T-helper 2 cell treated with Interferon-gamma antibody and Interleukin-4, amounts not matched to agents 100 ng/mL and 5 ng/mL, for 36 hours (primary cell): ENCODE results near the gene GPT2. TPM values are rescaled to one million over a fixed set of nuclear protein-coding genes. Genes with fewer than 3 reads are reported as not detected.

ENCODE experiments used
- intact Hi-C: fragments of 100-400 bp; cut with micrococcal nuclease; formaldehyde crosslinking; loops from one replicate; pipeline ENCODE4 v1.15.1; 2023
- total RNA-seq: library from RNA; stranded (reverse); gene quantifications from 2 replicates; pipeline ENCODE4 v1.2.3, GENCODE V29; 2022

Gene GPT2
- total RNA-seq = 4.5 and 8.0 TPM in 2 replicates

DNA sequence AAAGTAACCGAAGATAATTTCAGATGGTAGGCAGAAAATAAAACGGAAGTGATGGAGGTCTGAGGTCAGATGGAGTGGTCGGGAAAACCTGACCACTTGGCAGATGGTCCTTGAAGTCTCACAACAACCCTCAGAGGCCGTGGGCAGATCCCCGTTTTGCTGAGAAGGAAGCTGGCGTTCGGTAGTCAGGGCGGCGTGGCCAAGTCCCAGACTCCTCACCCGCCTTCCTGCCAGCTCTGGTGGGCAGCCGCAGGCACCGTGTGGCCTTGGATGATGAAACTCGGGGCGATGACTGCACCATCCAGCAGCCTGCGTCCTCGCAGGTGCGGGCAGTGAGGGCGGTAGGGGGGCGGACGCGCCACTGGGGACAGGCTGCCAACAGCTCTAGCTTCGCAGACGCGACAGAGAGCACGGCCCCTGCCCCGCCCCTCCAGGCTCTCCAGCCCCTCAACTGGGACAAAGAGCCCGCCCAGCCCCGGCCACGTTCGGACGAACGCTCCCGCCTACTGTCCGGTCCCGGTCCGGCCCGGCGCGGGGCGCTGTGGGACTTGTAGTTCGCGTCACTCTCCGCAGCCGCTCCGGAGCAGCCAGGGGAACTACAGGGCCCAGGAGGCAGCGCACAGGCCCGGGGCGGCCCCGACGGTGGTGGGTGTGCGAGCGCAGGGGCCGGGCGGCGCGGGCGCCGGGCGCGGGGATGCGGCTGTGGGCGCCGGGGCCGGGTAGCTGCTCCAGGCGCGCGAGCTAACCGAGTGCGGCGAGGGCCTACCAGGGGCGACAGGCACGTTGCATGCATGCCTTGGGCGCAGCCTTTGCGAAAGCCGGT is at the start of gene GPT2:
Gene GPT2 (plus strand): TSS at position 673 of the 823 bp plus-strand sequence. CDS start 354 bp downstream, outside the sequence.
- intact Hi-C loops = loop anchor here (1.0 to 2.0 kb wide), 4 partner anchors 25 to 195 kb away; partner anchors contain the start of genes C16orf87, DNAJA2, ORC6 and VPS35

DNA sequence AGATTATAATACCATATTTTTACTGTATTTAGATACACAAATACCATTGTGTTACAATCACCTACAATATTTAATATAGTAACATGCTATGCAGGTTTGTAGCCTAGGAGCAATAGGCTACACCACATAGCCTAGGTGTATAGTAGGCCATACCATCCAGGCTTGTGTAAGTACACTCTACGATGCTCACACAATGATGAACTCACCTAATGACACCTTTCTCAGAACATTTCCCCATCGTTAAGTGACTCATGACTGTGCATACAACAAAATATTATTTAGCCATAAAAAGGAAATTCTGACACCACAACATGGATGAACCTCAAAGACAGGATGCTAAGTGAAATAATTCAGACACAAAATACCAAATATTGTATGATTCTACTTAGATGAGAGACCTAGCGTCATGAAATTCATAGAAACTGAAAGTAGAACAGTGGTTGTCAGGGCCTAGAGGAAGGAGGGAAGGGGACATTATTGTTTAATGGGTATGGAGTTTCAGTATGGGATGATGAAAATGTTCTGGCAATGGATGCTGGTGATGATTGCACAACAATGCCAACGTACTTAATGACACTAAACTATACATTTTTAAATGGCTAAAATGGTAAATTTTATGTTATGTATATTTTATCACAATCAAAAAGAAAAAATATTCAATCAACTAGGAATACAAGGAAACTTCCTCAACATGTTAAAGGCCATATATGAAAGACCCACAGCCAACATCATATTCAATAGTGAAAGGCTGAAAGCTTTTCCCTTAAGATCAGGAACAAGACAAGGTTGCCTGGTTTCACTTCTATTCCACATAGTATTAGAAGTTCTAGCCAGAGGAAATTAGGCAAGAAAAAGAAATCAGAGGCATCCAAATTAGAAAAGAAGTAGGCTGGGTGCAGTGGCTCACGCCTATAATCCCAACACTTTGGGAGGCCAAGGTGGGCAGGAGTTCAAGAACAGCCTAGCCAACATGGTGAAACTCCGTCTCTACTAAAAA is 47.3 kb upstream of the GPT2 start:
- intact Hi-C loops = loop anchor here (10.0 kb wide), 1 partner anchor 1548 kb away; the partner anchor contains the start of gene SIAH1

DNA sequence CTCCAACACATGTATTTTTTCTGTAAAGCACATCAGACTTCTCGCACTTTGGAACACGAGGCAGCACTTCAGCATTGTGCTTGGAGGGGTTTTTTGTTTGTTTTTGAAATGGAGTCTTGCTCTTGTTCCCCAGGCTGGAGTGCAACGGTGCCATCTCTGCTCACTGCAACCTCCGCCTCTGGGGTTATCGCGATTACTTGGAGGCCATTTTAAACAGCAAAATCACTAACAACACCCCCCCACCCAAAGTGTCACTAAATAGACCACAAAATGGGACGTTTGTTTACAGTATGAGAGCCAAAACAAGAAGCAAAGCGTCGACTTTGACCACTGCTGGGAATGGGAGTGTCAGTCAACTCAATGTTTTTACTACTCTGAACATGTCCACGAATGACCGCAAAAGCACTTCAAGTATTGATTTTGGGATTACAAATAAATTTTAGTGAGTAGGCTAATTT is 44.1 kb upstream of the GPT2 start:
- intact Hi-C loops = loop anchor here (10.0 kb wide), 1 partner anchor 1545 kb away; the partner anchor contains the start of gene SIAH1

GRCh38 chr16:46842192-46842895 is 41.8 kb upstream of the GPT2 start:
- intact Hi-C loops = no loop called here

- intact Hi-C loops = no loop called here
Measured at GRCh38 chr16:46843898-46844642, 40.1 kb upstream of the GPT2 start.

DNA sequence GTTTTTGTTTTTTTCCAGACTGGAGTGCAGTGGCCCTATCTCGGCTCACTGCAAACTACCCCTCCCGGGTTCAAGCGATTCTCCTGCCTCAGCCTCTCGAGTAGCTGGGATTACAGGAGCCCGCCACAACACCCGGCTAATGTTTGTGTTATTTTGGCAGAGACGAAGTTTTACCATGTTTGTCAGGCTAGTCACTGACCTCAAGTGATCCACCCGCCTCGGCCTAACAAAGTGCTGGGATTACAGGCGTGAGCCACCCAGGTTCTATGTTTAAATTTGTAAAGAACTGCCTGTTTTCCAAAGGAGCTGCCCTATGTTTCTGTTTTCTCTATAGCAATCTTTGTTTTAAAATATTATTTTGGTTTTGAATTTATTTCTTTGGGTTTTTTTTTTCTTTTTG is 39.4 kb upstream of the GPT2 start:
- intact Hi-C loops = no loop called here

- intact Hi-C loops = no loop called here
Measured at GRCh38 chr16:46845952-46846351, 38.2 kb upstream of the GPT2 start.

GRCh38 chr16:46848768-46849764 is 35.1 kb upstream of the GPT2 start:
- intact Hi-C loops = no loop called here

DNA sequence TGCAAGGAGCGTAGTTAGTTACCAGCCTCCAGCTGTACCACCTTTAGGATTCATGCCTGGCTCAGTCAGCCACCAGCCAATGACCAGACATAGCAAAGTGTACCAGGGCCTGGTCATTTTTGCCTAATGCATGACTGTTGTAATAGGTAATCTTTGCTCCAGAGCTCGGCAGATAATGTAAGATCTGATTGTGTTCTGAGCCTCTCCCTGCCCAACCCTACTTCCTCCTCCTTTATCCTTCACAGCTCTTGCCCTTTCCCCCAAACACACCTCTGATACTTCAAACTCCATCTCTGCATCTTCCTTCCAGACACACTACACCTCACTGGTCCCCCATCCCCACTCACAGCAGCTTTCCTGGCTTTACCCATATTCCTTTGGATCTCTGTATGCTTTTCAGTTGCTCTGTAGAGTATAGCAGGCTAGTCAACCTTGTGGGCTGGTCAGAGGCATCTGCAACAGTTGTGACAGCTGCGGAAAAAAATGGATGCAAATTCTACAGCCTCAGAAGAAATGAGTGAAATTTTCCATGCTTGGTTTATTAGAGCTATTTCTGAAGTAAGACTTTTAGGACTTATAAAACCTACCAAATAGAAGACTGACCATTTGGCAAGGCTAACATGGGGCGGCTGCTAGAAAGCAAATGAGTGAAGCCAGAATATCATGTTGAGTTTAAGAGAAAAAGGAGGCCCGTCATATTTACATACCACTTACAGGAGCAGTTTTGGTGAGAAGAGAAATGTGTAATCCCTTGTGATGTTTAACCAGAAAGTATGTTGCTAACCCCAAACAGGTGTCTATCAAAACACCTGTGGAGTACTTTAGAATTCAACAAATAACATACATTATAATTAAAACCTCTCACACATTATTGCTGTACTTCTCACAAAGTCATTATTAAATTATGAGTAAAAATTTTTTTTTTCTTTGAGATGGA is 33.3 kb upstream of the GPT2 start:
- intact Hi-C loops = no loop called here

GRCh38 chr16:46852130-46852529 is 32.0 kb upstream of the GPT2 start:
- intact Hi-C loops = no loop called here

GRCh38 chr16:46853713-46854443 is 30.3 kb upstream of the GPT2 start:
- intact Hi-C loops = loop anchor here (1.0 kb wide), 2 partner anchors 55 to 75 kb away; no protein-coding TSS in a partner anchor

DNA sequence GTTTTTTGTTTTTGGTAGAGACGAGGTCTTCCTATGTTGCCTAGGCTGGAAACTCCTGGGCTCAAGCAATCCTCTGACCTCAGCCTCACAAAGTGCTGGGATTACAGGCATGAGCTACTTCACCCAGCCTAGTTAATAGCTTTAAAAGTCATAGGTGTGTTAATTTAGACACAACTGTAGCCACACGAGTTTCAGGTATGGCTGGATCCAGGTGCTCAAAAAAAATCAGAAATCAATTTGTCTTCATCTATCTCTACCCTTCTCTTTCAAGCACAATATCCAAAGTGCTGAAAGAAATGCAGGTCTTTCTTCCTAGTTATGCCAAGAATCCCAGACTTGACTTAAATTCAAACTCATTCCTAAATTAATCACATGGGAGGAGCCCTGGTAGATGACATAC is 29.3 kb upstream of the GPT2 start:
- intact Hi-C loops = loop anchor here (1.0 kb wide), 2 partner anchors 54 to 74 kb away; no protein-coding TSS in a partner anchor

DNA sequence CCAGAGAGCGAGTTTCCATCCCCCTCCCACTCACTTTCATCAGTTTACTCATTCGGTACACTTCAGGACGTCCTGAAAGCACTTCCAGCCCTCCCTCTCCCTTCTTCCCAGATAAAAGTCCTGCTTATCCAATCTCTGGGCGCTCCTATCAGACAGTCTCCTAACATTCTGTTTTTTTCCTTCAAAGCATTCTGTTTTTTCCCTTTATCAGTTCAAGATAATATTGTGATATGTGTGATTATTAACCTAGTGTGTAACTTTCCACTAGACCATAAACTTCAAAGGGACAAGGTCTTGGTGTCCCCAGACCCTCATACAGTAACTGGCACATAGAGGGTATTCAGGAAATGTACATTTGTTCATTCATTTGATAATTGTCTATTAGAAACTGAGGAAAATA is 28.8 kb upstream of the GPT2 start:
- intact Hi-C loops = no loop called here

DNA sequence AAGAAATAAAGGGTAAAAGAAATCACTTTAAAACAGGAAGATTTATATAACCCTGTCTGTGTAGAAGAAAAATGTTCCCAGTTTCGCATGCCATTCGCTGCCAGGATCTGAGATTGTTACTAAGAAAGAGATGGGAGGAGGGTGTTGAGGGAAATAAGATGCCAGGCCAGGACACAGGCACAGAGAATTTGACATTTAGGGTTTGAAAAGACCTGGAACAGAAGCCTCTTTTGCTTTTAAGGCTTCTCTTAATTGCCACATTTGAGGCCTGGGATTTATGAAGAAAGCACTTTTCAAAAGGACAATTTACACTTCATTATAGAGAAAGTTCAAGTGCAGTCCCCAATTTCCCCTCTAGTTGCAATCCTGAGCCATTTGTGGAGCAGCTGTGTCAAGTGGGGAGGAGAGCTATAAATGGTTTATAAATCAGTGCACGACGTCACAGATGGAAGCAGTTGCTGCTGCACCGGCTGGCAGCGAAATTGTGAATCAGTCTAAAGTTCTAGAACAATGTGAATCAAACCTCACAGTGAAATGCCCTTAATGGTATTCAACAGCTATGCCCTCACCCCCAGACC is 26.7 kb upstream of the GPT2 start:
- intact Hi-C loops = no loop called here

GRCh38 chr16:46858151-46858550 is 26.0 kb upstream of the GPT2 start:
- intact Hi-C loops = loop anchor here (2.0 kb wide), 1 partner anchor 27 kb away; the partner anchor contains the start of gene GPT2

GRCh38 chr16:46859719-46860152 is 24.4 kb upstream of the GPT2 start:
- intact Hi-C loops = loop anchor here (2.0 kb wide), 1 partner anchor 25 kb away; the partner anchor contains the start of gene GPT2
